WTC11 (cell line): Measurements from ENCODE around the gene ECI1. TPM values are rescaled to one million over a fixed set of nuclear protein-coding genes. Genes with fewer than 3 reads are reported as not detected.

Source experiments
- ATAC-seq: fragments of 200-7000 bp; cut with Tn5 transposase; 2 replicates; pipeline ENCODE4 v1.10.0; 2021; ENCODE audit warnings: mild to moderate bottlenecking, moderate library complexity
- CTCF ChIA-PET: fragments of 300-600 bp; sonication (Branson Sonifier 250); formaldehyde crosslinking; loops from one replicate; lab custom pipeline; 2021; ENCODE audit warnings: antibody characterized with exemption; lab: Charles Lee
- POLR2A ChIA-PET: fragments of 350-600 bp; sonication (Branson Sonifier 250); formaldehyde crosslinking; loops from one replicate; lab custom pipeline; 2021; ENCODE audit warnings: antibody characterized with exemption; lab: Charles Lee
- DNase-seq: peaks from one replicate; pipeline ENCODE4 v3.0.0; 2021; ENCODE audit warnings: low spot score
- H3K27ac Mint-ChIP-seq: 2 replicates; pipeline ENCODE4 v1.8.0; 2021; ENCODE audit warnings: mixed read lengths
- H3K27me3 Mint-ChIP-seq: 2 replicates; pipeline ENCODE4 v1.8.0; 2021; ENCODE audit warnings: low read depth, mild to moderate bottlenecking, moderate library complexity, mixed read lengths
- H3K36me3 Mint-ChIP-seq: 2 replicates; pipeline ENCODE4 v1.8.0; 2021; ENCODE audit warnings: mixed read lengths
- H3K4me1 Mint-ChIP-seq: 2 replicates; pipeline ENCODE4 v1.8.0; 2022; ENCODE audit warnings: mixed read lengths
- H3K4me3 Mint-ChIP-seq: 2 replicates; pipeline ENCODE4 v1.8.0; 2021; ENCODE audit warnings: mild to moderate bottlenecking, moderate library complexity, mixed read lengths
- H3K9me3 Mint-ChIP-seq: 2 replicates; pipeline ENCODE4 v1.8.0; 2021; ENCODE audit warnings: mixed read lengths
- CBFB ChIP-seq: sonication (generic); formaldehyde crosslinking; IDR thresholded peaks from 2 replicates; pipeline ENCODE4 v1.8.1; 2022; ENCODE audit warnings: mild to moderate bottlenecking, low read depth, missing genetic modification reagents
- CREM ChIP-seq: sonication (generic); formaldehyde crosslinking; IDR thresholded peaks from 2 replicates; pipeline ENCODE4 v1.8.1; 2022; ENCODE audit warnings: mild to moderate bottlenecking, missing genetic modification reagents, moderate library complexity
- HMGA2 ChIP-seq: fragments of 250-450 bp; sonication (Bioruptor Pico); IDR thresholded peaks from 2 replicates; pipeline ENCODE4 v1.4.0; 2021; ENCODE audit warnings: mild to moderate bottlenecking, moderate library complexity
- IRF2 ChIP-seq: sonication (generic); formaldehyde crosslinking; IDR thresholded peaks from 2 replicates; pipeline ENCODE4 v1.8.0; 2022; ENCODE audit warnings: low read depth, missing genetic modification reagents, borderline replicate concordance
- KAT7 ChIP-seq: sonication (generic); formaldehyde crosslinking; IDR thresholded peaks from 2 replicates; pipeline ENCODE4 v1.8.1; 2023; ENCODE audit warnings: missing genetic modification reagents, mild to moderate bottlenecking, borderline replicate concordance
- MXD4 ChIP-seq: fragments of 250-450 bp; sonication (Bioruptor Pico); IDR thresholded peaks from 2 replicates; pipeline ENCODE4 v1.8.0; 2021; ENCODE audit warnings: mild to moderate bottlenecking, moderate library complexity, borderline replicate concordance
- MYBL2 ChIP-seq: sonication (generic); formaldehyde crosslinking; IDR thresholded peaks from 2 replicates; pipeline ENCODE4 v1.8.1; 2023; ENCODE audit warnings: mild to moderate bottlenecking, moderate library complexity, missing genetic modification reagents
- NFYB ChIP-seq: sonication (generic); formaldehyde crosslinking; conservative IDR thresholded peaks from 2 replicates; pipeline ENCODE4 v1.8.0; 2022; ENCODE audit warnings: low read depth, missing genetic modification reagents
- NR1H2 ChIP-seq: sonication (generic); formaldehyde crosslinking; IDR thresholded peaks from 2 replicates; pipeline ENCODE4 v1.9.0; 2021; ENCODE audit warnings: mild to moderate bottlenecking, moderate library complexity, missing genetic modification reagents
- SMAD4 ChIP-seq: sonication (generic); formaldehyde crosslinking; IDR thresholded peaks from 2 replicates; pipeline ENCODE4 v1.8.0; 2022; ENCODE audit warnings: mild to moderate bottlenecking, missing genetic modification reagents
- TEAD4 ChIP-seq: sonication (generic); formaldehyde crosslinking; IDR thresholded peaks from 2 replicates; pipeline ENCODE4 v1.8.0; 2022; ENCODE audit warnings: mild to moderate bottlenecking, missing genetic modification reagents
- ZBTB43 ChIP-seq: sonication (generic); formaldehyde crosslinking; IDR thresholded peaks from 2 replicates; pipeline ENCODE4 v1.8.1; 2023; ENCODE audit warnings: mild to moderate bottlenecking, missing genetic modification reagents
- ZNF121 ChIP-seq: sonication (generic); formaldehyde crosslinking; IDR thresholded peaks from 2 replicates; pipeline ENCODE4 v1.8.0; 2023; ENCODE audit warnings: missing genetic modification reagents
- ZNF263 ChIP-seq: sonication (generic); formaldehyde crosslinking; IDR thresholded peaks from 2 replicates; pipeline ENCODE4 v1.8.1; 2022; ENCODE audit warnings: low read depth, mild to moderate bottlenecking, moderate library complexity, missing genetic modification reagents
- ZNF512 ChIP-seq: sonication (generic); formaldehyde crosslinking; IDR thresholded peaks from 2 replicates; pipeline ENCODE4 v1.8.1; 2022; ENCODE audit warnings: missing genetic modification reagents, borderline replicate concordance
- total RNA-seq: library from RNA; stranded (reverse); gene quantifications from 3 replicates; pipeline ENCODE4 v1.2.3, GENCODE V29; 2021
- TF ChIP-seq, protein P1 (sequence below): fragments of 250-450 bp; sonication (Bioruptor Pico); IDR thresholded peaks from 2 replicates; pipeline ENCODE4 v1.9.0; 2021; ENCODE audit warnings: mild to moderate bottlenecking, borderline replicate concordance
- TF ChIP-seq, protein P2 (sequence below): sonication (generic); formaldehyde crosslinking; IDR thresholded peaks from 2 replicates; pipeline ENCODE4 v1.8.0; 2023; ENCODE audit warnings: missing genetic modification reagents, mild to moderate bottlenecking, borderline replicate concordance
- TF ChIP-seq, protein P3 (sequence below): sonication (generic); formaldehyde crosslinking; IDR thresholded peaks from 2 replicates; pipeline ENCODE4 v1.8.1; 2022; ENCODE audit warnings: mild to moderate bottlenecking, moderate library complexity, missing genetic modification reagents
- TF ChIP-seq, protein P4 (sequence below): sonication (generic); formaldehyde crosslinking; IDR thresholded peaks from 2 replicates; pipeline ENCODE4 v1.8.0; 2022; ENCODE audit warnings: mild to moderate bottlenecking, missing genetic modification reagents

ECI1 gene
- total RNA-seq, 1 experiment from 2014 or later: 100 TPM

DNA sequence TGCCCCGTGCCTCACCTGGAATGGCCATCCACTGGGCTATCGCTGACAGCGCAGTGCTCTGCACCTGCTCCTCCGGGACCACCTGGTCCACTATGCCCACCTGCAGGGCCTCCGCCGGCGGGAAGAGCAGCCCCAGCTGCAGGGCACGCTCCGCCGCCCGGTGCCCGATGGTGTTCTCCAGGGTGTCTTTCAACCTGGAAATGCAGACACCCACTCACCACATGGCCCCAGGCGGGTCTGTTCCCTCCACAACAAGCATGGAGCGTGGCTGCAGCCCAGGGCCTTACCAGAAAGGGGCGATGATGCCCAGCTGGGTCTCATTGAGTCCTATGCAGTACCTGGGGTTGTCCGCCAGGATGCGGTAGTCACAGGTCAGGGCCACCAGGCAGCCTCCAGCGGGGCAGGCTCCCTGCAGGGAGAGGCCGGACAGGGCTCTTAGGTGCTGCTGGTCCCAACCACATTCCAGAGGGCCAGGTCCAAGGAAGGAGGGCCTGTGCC, 8.3 kb downstream of the ECI1 start (continued):
- TF ChIP-seq, protein P1, sequence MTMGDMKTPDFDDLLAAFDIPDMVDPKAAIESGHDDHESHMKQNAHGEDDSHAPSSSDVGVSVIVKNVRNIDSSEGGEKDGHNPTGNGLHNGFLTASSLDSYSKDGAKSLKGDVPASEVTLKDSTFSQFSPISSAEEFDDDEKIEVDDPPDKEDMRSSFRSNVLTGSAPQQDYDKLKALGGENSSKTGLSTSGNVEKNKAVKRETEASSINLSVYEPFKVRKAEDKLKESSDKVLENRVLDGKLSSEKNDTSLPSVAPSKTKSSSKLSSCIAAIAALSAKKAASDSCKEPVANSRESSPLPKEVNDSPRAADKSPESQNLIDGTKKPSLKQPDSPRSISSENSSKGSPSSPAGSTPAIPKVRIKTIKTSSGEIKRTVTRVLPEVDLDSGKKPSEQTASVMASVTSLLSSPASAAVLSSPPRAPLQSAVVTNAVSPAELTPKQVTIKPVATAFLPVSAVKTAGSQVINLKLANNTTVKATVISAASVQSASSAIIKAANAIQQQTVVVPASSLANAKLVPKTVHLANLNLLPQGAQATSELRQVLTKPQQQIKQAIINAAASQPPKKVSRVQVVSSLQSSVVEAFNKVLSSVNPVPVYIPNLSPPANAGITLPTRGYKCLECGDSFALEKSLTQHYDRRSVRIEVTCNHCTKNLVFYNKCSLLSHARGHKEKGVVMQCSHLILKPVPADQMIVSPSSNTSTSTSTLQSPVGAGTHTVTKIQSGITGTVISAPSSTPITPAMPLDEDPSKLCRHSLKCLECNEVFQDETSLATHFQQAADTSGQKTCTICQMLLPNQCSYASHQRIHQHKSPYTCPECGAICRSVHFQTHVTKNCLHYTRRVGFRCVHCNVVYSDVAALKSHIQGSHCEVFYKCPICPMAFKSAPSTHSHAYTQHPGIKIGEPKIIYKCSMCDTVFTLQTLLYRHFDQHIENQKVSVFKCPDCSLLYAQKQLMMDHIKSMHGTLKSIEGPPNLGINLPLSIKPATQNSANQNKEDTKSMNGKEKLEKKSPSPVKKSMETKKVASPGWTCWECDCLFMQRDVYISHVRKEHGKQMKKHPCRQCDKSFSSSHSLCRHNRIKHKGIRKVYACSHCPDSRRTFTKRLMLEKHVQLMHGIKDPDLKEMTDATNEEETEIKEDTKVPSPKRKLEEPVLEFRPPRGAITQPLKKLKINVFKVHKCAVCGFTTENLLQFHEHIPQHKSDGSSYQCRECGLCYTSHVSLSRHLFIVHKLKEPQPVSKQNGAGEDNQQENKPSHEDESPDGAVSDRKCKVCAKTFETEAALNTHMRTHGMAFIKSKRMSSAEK (CRISPR knock-in tag): no peak
- TF ChIP-seq ZBTB43 (CRISPR knock-in tag): no peak
- no peak for TF ChIP-seq HMGA2 (CRISPR knock-in tag)
- TF ChIP-seq SMAD4 (CRISPR knock-in tag): no peak
- TF ChIP-seq, protein P2, sequence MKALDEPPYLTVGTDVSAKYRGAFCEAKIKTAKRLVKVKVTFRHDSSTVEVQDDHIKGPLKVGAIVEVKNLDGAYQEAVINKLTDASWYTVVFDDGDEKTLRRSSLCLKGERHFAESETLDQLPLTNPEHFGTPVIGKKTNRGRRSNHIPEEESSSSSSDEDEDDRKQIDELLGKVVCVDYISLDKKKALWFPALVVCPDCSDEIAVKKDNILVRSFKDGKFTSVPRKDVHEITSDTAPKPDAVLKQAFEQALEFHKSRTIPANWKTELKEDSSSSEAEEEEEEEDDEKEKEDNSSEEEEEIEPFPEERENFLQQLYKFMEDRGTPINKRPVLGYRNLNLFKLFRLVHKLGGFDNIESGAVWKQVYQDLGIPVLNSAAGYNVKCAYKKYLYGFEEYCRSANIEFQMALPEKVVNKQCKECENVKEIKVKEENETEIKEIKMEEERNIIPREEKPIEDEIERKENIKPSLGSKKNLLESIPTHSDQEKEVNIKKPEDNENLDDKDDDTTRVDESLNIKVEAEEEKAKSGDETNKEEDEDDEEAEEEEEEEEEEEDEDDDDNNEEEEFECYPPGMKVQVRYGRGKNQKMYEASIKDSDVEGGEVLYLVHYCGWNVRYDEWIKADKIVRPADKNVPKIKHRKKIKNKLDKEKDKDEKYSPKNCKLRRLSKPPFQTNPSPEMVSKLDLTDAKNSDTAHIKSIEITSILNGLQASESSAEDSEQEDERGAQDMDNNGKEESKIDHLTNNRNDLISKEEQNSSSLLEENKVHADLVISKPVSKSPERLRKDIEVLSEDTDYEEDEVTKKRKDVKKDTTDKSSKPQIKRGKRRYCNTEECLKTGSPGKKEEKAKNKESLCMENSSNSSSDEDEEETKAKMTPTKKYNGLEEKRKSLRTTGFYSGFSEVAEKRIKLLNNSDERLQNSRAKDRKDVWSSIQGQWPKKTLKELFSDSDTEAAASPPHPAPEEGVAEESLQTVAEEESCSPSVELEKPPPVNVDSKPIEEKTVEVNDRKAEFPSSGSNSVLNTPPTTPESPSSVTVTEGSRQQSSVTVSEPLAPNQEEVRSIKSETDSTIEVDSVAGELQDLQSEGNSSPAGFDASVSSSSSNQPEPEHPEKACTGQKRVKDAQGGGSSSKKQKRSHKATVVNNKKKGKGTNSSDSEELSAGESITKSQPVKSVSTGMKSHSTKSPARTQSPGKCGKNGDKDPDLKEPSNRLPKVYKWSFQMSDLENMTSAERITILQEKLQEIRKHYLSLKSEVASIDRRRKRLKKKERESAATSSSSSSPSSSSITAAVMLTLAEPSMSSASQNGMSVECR: no peak
- no peak for TF ChIP-seq IRF2 (CRISPR knock-in tag)
- TF ChIP-seq, protein P3, sequence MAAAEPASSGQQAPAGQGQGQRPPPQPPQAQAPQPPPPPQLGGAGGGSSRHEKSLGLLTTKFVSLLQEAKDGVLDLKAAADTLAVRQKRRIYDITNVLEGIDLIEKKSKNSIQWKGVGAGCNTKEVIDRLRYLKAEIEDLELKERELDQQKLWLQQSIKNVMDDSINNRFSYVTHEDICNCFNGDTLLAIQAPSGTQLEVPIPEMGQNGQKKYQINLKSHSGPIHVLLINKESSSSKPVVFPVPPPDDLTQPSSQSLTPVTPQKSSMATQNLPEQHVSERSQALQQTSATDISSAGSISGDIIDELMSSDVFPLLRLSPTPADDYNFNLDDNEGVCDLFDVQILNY (CRISPR knock-in tag): no peak
- TF ChIP-seq CREM: no peak

GRCh38 chr16:2242598-2242997, 8.8 kb downstream of the ECI1 start:
- H3K9me3 Mint-ChIP-seq: no peaks in the 10 kb centered on the region
- no peak overlapping the region for H3K27ac Mint-ChIP-seq
- peaks cover 2% of the 10 kb centered on the region for H3K27me3 Mint-ChIP-seq
- ATAC-seq (no peak), DNase-seq (no peak)
- no peaks in the 10 kb centered on the region for H3K4me1 Mint-ChIP-seq
- CTCF ChIA-PET: interaction anchor here (0.6 to 3.6 kb wide), 3 partner anchors 9 to 186 kb away, joined by 3 to 15 read pairs (median 4); partner anchors contain the start of gene ECI1
- POLR2A ChIA-PET: no interaction called here
- peaks cover 33% of the 10 kb centered on the region for H3K36me3 Mint-ChIP-seq
- H3K4me3 Mint-ChIP-seq: no peak overlapping the region
- TF ChIP-seq CBFB (CRISPR knock-in tag) (no peak), MXD4 (no peak), TEAD4 (CRISPR knock-in tag) (no peak), NR1H2 (CRISPR knock-in tag) (no peak), ZNF512 (CRISPR knock-in tag) (no peak), KAT7 (CRISPR knock-in tag) (no peak), ZNF263 (no peak), ZNF121 (CRISPR knock-in tag) (no peak), NFYB (CRISPR knock-in tag) (no peak), MYBL2 (CRISPR knock-in tag) (no peak)
- TF ChIP-seq, protein P2: no peak
- TF ChIP-seq, protein P4, sequence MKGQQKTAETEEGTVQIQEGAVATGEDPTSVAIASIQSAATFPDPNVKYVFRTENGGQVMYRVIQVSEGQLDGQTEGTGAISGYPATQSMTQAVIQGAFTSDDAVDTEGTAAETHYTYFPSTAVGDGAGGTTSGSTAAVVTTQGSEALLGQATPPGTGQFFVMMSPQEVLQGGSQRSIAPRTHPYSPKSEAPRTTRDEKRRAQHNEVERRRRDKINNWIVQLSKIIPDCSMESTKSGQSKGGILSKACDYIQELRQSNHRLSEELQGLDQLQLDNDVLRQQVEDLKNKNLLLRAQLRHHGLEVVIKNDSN (CRISPR knock-in tag): no peak
